Uterus (tissue), 2 donors: ENCODE results near the gene HGFAC.

ENCODE experiments used
- POLR2A ChIP-seq, 2 donors: fragments of 450-650 bp; IDR thresholded peaks; one replicate each; pipeline ENCODE4 v1.6.1; 2016; ENCODE audit warnings: antibody characterized with exemption in 2 of 2, mild to moderate bottlenecking in 1 of 2, moderate library complexity in 1 of 2
- TF ChIP-seq, protein P1 (sequence below), 4 experiments: fragments of 200-600 bp in 2 of 4; fragments of 450-650 bp in 2 of 4; sonication (generic) in 2 of 4; IDR thresholded peaks; one replicate each; pipeline ENCODE4 v1.5.1; 2016 to 2019; ENCODE audit warnings: antibody characterized with exemption in 4 of 4, mild to moderate bottlenecking in 2 of 4, moderate library complexity in 1 of 4

DNA sequence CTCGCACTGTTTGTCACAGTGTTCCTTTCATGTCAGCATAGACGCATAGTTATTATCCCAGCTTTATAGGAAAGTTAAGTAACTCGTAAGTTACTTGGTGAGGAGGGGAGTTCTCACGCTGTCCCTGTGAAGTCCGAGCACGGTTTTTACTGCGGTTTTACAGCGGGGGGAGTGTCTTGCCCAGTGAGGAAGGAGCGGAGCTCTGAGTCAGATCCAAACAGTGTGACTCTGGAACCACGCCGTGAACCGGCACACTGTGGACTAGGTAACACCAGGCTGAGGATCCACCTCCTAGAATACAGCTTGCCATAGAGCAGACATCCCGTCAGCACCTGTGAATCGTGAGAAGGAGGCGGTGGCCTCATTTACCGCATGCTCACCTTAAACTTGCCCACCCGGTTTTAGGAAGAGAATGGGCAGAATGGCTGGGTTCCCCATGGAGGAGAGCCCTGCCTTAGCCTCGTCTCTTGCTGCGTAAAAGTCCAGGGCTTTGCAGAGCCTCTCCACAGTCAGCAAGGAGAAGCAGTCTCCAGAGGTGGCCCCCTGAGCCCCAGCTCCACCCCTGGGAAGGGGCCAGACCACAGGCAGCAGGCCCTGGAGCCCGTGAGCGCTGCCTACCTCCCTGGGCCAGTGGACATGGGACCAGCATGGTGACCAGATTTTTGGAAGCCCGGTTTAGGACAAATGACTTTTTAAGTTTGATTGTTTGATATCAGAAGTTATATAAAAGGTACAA lies 40.2 kb upstream of the HGFAC start:
- TF ChIP-seq, protein P1, sequence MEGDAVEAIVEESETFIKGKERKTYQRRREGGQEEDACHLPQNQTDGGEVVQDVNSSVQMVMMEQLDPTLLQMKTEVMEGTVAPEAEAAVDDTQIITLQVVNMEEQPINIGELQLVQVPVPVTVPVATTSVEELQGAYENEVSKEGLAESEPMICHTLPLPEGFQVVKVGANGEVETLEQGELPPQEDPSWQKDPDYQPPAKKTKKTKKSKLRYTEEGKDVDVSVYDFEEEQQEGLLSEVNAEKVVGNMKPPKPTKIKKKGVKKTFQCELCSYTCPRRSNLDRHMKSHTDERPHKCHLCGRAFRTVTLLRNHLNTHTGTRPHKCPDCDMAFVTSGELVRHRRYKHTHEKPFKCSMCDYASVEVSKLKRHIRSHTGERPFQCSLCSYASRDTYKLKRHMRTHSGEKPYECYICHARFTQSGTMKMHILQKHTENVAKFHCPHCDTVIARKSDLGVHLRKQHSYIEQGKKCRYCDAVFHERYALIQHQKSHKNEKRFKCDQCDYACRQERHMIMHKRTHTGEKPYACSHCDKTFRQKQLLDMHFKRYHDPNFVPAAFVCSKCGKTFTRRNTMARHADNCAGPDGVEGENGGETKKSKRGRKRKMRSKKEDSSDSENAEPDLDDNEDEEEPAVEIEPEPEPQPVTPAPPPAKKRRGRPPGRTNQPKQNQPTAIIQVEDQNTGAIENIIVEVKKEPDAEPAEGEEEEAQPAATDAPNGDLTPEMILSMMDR (IDR thresholded peaks at IDR 0.05), result no peak
- no peak for TF ChIP-seq POLR2A (IDR thresholded peaks at IDR 0.05)
